HL-60 (cell line): ENCODE measurements around the gene PHLDA2.

Experiments
- DNase-seq, 2 experiments: peaks; one replicate each; pipeline ENCODE4 v3.0.0-alpha.2; 2010 to 2020; ENCODE audit warnings: low read depth in 1 of 2, low spot score in 1 of 2
- H3K27ac ChIP-seq: fragments of 250-450 bp; sonication (Bioruptor Pico); replicated peaks from 2 replicates; pipeline ENCODE4 v1.5.1; 2020; ENCODE audit warnings: mild to moderate bottlenecking, moderate library complexity
- H3K27me3 ChIP-seq: fragments of 250-450 bp; sonication (Bioruptor Pico); 2 replicates; pipeline ENCODE4 v1.5.1; 2021; ENCODE audit warnings: mild to moderate bottlenecking, moderate library complexity; ENCODE audit not compliant: insufficient read depth, poor library complexity, severe bottlenecking
- H3K4me3 ChIP-seq: replicated peaks from 2 replicates; pipeline ENCODE4 v1.5.1; 2011; ENCODE audit warnings: mild to moderate bottlenecking, control low read depth, low read length; ENCODE audit not compliant: insufficient read depth
- GABPA ChIP-seq: IDR thresholded peaks from 2 replicates; pipeline ENCODE4 v1.6.1; 2012; ENCODE audit warnings: low read depth
- POLR2AphosphoS5 ChIP-seq: IDR thresholded peaks from 2 replicates; pipeline ENCODE4 v1.6.1; 2012; ENCODE audit warnings: low read depth
- SPI1 ChIP-seq: IDR thresholded peaks from 2 replicates; pipeline ENCODE4 v1.6.1; 2012; ENCODE audit warnings: low read depth, mild to moderate bottlenecking, borderline replicate concordance
- TF ChIP-seq, protein P1 (sequence below): IDR thresholded peaks from 2 replicates; pipeline ENCODE4 v1.6.1; 2012; ENCODE audit warnings: low read depth; ENCODE audit not compliant: insufficient replicate concordance
- TF ChIP-seq, protein P2 (sequence below): IDR thresholded peaks from one replicate; pipeline ENCODE4 v1.5.1; 2011; ENCODE audit warnings: low read length, control low read depth, inconsistent platforms; ENCODE audit not compliant: insufficient read depth

The PHLDA2 gene

DNA sequence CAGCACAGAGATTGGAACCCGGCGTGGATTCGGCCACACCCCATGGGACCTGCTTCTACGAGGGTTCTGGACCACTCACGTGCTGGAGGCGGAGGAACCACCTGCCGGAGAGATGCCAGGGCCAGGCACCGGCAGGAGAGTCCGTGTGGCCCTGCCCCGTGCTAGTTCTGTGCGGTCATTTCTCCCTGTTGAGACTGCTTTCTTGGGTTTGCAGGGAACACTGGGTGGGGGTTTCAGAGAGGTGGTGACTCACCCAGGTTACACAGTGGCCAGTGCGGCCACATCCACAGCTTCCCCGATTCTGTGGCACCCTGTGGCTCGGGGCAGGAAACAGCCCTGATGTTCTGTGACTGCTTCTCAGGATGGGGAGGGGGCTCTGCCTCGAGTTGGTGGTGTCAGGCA lies 3.6 kb upstream of the PHLDA2 start:
- no peak for TF ChIP-seq POLR2AphosphoS5
- no peak for TF ChIP-seq SPI1
- TF ChIP-seq, protein P1, sequence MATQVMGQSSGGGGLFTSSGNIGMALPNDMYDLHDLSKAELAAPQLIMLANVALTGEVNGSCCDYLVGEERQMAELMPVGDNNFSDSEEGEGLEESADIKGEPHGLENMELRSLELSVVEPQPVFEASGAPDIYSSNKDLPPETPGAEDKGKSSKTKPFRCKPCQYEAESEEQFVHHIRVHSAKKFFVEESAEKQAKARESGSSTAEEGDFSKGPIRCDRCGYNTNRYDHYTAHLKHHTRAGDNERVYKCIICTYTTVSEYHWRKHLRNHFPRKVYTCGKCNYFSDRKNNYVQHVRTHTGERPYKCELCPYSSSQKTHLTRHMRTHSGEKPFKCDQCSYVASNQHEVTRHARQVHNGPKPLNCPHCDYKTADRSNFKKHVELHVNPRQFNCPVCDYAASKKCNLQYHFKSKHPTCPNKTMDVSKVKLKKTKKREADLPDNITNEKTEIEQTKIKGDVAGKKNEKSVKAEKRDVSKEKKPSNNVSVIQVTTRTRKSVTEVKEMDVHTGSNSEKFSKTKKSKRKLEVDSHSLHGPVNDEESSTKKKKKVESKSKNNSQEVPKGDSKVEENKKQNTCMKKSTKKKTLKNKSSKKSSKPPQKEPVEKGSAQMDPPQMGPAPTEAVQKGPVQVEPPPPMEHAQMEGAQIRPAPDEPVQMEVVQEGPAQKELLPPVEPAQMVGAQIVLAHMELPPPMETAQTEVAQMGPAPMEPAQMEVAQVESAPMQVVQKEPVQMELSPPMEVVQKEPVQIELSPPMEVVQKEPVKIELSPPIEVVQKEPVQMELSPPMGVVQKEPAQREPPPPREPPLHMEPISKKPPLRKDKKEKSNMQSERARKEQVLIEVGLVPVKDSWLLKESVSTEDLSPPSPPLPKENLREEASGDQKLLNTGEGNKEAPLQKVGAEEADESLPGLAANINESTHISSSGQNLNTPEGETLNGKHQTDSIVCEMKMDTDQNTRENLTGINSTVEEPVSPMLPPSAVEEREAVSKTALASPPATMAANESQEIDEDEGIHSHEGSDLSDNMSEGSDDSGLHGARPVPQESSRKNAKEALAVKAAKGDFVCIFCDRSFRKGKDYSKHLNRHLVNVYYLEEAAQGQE = no peak
- TF ChIP-seq, protein P2, sequence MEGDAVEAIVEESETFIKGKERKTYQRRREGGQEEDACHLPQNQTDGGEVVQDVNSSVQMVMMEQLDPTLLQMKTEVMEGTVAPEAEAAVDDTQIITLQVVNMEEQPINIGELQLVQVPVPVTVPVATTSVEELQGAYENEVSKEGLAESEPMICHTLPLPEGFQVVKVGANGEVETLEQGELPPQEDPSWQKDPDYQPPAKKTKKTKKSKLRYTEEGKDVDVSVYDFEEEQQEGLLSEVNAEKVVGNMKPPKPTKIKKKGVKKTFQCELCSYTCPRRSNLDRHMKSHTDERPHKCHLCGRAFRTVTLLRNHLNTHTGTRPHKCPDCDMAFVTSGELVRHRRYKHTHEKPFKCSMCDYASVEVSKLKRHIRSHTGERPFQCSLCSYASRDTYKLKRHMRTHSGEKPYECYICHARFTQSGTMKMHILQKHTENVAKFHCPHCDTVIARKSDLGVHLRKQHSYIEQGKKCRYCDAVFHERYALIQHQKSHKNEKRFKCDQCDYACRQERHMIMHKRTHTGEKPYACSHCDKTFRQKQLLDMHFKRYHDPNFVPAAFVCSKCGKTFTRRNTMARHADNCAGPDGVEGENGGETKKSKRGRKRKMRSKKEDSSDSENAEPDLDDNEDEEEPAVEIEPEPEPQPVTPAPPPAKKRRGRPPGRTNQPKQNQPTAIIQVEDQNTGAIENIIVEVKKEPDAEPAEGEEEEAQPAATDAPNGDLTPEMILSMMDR = no peak
- no peak for TF ChIP-seq GABPA
- no peak for DNase-seq
- Histone ChIP-seq H3K27me3 (peaks cover 17% of the 10 kb centered on the region), H3K27ac (peak overlapping the region; percentile 42), H3K4me3 (no peak overlapping the region)

- Histone ChIP-seq H3K4me3 (no peak overlapping the region), H3K27ac (no peak overlapping the region), H3K27me3 (peaks cover 25% of the 10 kb centered on the region)
- DNase-seq = no peak
- TF ChIP-seq, protein P2 = no peak
- TF ChIP-seq, protein P1 = no peak
- TF ChIP-seq GABPA (no peak), SPI1 (no peak), POLR2AphosphoS5 (no peak)
These were observed 2.8 kb upstream of the PHLDA2 start for GRCh38 chr11:2931771-2932738.

GRCh38 chr11:2931420-2931746 lies 2.2 kb upstream of the PHLDA2 start:
- H3K27ac ChIP-seq = no peak overlapping the region
- TF ChIP-seq, protein P2 = no peak
- TF ChIP-seq GABPA (no peak), POLR2AphosphoS5 (no peak), SPI1 (no peak)
- TF ChIP-seq, protein P1 = no peak
- no peak for DNase-seq
- H3K27me3 ChIP-seq = peaks cover 31% of the 10 kb centered on the region
- no peak overlapping the region for H3K4me3 ChIP-seq
